ENCODE data around the gene DLG5. TPM values are rescaled to one million over a fixed set of nuclear protein-coding genes. Genes with fewer than 3 reads are reported as not detected.

Gene DLG5, protein sequence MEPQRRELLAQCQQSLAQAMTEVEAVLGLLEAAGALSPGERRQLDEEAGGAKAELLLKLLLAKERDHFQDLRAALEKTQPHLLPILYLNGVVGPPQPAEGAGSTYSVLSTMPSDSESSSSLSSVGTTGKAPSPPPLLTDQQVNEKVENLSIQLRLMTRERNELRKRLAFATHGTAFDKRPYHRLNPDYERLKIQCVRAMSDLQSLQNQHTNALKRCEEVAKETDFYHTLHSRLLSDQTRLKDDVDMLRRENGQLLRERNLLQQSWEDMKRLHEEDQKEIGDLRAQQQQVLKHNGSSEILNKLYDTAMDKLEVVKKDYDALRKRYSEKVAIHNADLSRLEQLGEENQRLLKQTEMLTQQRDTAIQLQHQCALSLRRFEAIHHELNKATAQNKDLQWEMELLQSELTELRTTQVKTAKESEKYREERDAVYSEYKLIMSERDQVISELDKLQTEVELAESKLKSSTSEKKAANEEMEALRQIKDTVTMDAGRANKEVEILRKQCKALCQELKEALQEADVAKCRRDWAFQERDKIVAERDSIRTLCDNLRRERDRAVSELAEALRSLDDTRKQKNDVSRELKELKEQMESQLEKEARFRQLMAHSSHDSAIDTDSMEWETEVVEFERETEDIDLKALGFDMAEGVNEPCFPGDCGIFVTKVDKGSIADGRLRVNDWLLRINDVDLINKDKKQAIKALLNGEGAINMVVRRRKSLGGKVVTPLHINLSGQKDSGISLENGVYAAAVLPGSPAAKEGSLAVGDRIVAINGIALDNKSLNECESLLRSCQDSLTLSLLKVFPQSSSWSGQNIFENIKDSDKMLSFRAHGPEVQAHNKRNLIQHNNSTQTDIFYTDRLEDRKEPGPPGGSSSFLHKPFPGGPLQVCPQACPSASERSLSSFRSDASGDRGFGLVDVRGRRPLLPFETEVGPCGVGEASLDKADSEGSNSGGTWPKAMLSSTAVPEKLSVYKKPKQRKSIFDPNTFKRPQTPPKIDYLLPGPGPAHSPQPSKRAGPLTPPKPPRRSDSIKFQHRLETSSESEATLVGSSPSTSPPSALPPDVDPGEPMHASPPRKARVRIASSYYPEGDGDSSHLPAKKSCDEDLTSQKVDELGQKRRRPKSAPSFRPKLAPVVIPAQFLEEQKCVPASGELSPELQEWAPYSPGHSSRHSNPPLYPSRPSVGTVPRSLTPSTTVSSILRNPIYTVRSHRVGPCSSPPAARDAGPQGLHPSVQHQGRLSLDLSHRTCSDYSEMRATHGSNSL (N-terminal part only)
- 10 to 100 TPM; 38.2 to 42.0 (median 40.2) TPM for polyA plus RNA-seq (ENCODE audit: insufficient read length in 4 of 4)

DNA sequence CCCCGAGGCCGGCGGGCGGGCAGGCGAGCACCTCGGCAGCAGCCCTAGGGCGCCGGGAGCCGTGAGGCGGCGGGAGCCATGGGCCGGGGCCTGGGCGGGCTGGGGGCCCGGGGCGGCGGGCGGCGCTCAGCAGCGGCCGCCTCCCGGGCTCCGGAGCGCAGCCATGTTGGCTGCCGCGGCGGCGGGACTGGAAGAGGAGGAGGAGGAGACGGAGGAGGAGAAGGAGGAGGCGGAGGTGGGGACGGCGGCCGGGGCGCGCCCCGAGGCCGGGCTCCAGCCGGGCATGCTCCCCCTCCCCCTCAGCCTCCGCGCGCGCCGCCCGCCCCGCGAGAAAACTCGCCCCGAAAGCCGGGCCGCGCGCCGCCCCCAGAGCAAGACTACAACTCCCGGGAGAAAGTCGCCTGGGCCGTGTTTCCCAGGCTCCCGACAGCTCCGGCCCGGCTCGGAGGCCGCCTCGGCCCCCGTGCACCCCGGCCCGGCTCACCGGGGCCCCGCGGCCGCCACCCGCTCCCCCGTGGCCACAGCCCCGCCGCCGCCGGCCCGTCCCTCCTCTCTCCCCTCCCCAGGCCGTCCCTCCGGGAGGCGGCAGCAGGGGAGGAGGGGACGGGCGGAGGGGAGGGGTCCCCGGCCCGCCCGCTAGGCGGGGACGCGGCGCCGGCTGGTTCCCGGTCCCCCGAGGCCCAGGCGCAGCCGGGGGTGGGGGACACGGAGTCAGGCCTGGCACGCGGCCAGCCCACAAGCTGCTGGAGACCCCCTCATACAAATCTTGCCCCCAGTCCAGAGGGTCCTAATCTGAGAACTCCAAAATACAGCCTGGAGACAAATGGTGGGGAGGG, at the start of gene DLG5:
TSS of gene DLG5 (minus strand) at position 190 of the 836 bp plus-strand sequence. CDS start 235 bp downstream, outside the sequence.
- no peak for DNase-seq (ENCODE audit: low read depth in 4 of 4, low spot score in 3 of 4)

- DNase-seq (ENCODE audit: low read depth in 4 of 4, low spot score in 3 of 4): no peak
Measured at GRCh38 chr10:77975086-77975666, 48.6 kb upstream of the DLG5 start.

- no peak for DNase-seq (ENCODE audit: low read depth in 4 of 4, low spot score in 3 of 4)
Measured at GRCh38 chr10:77974396-77975074, 48.0 kb upstream of the DLG5 start.

GRCh38 chr10:77973276-77973675, 46.7 kb upstream of the DLG5 start:
- no peak for DNase-seq (ENCODE audit: low read depth in 4 of 4, low spot score in 3 of 4)

GRCh38 chr10:77972148-77972547, 45.6 kb upstream of the DLG5 start:
- no peak for DNase-seq (ENCODE audit: low read depth in 4 of 4, low spot score in 3 of 4)

DNA sequence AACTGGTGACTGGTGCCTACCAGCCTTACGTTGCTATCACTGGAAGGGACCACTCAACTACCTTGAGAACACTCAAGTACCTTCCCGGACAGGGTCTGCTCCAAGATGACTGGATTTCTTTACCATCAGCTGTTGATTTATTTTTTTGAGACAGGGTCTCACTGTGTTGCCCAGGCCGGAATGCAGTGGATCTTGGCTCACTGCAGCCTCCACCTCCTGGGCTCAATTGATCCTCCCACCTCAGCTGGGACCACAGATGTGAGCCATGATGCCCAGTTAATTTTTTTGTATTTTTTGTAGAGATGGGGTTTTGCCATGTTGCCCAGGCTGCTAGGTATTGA, 45.2 kb upstream of the DLG5 start:
- DNase-seq (ENCODE audit: low read depth in 4 of 4, low spot score in 3 of 4): no peak

- DNase-seq (ENCODE audit: low read depth in 4 of 4, low spot score in 3 of 4): peak; percentile 18 to 74 (median 50)
Measured at GRCh38 chr10:77970869-77971803, 44.6 kb upstream of the DLG5 start.

- no peak for DNase-seq (ENCODE audit: low read depth in 4 of 4, low spot score in 3 of 4)
Measured at GRCh38 chr10:77969114-77969513, 42.6 kb upstream of the DLG5 start.

DNA sequence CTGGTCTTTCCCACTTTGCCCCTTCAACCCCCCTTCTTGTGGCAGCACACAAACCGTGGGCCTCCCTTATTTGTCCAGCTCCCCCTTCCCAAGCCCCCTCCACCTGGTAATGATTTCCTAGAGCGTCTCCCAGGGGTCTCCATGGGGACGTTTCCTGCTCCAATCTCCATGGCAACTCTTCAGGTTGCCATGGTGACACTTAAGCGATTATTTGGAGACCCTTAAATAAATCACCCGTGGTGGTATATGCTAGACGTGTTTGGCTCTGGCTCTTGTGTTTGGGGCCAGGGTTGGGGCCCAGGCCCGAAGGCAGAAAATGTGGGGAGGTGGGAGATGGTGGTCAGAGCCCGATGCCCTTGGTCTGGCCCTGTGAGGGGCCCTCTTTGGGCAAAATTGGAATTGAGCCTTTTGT, 41.1 kb upstream of the DLG5 start:
- DNase-seq (ENCODE audit: low read depth in 4 of 4, low spot score in 3 of 4): peak; percentile 48 to 71 (median 66)

DNA sequence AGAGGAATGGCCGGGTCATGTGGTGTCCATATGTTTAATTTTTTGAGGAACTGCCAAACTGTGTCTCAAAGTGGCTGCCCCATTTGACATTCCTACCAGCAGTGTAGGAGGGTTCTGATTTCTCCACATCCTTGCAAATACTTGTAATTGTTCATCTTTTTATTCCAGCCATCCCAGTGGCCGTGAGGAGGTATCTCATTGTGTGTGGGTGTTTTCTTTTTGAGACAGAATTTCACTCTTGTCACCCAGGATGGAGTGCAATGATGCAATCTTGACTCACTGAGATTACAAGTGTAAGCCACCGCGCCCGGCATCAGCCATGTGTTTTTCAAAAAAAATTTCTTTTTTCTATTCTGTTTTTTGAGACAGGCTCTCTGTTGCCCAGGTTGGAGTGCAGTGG, 38.7 kb upstream of the DLG5 start:
- no peak for DNase-seq (ENCODE audit: low read depth in 4 of 4, low spot score in 3 of 4)

DNA sequence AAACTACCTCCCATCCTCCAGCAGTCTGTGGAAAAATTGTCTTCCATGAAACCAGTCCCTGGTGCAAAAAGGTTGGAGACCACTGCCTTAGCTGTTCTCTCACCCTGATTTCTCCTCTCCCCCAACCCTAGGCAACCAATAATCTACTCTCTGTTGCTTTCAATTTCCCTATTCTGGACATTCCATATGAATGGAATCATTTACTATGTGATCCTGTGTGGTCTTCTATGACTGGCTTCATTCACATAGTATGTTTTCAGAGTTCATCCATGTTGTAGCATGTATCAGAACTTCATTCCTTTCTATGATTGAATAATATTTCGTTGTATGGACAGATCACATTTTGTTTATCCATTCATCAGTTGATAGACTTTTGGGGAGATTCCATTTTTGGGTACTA, 38.3 kb upstream of the DLG5 start:
- DNase-seq (ENCODE audit: low read depth in 4 of 4, low spot score in 3 of 4): no peak

- no peak for DNase-seq (ENCODE audit: low read depth in 4 of 4, low spot score in 3 of 4)
Measured at GRCh38 chr10:77963901-77964300, 37.3 kb upstream of the DLG5 start.

GRCh38 chr10:77962350-77963146, 36.0 kb upstream of the DLG5 start:
- no peak for DNase-seq (ENCODE audit: low read depth in 4 of 4, low spot score in 3 of 4)

DNA sequence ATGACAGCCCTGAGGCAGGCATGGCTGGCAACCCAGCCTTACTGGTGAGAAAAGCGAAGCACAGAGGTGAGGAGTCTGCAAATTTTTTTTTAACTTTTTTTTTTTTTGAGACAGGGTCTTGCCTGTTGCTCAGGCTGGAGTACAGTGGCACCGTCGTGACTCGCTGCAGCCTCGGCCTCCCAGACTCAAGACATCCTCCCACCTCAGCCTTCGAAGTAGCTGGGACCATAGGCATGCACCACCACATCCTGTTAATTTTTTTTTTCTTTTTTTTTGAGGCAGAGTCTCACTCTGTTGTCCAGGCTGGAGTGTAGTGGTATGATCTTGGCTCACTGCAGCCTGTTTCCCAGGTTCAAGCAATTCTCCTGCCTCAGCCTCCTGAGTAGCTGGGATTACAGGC, 35.1 kb upstream of the DLG5 start:
- no peak for DNase-seq (ENCODE audit: low read depth in 4 of 4, low spot score in 3 of 4)

GRCh38 chr10:77960829-77961329, 34.3 kb upstream of the DLG5 start:
- DNase-seq (ENCODE audit: low read depth in 4 of 4, low spot score in 3 of 4): no peak

GRCh38 chr10:77959887-77960455, 33.4 kb upstream of the DLG5 start:
- DNase-seq (ENCODE audit: low read depth in 4 of 4, low spot score in 3 of 4): no peak

DNA sequence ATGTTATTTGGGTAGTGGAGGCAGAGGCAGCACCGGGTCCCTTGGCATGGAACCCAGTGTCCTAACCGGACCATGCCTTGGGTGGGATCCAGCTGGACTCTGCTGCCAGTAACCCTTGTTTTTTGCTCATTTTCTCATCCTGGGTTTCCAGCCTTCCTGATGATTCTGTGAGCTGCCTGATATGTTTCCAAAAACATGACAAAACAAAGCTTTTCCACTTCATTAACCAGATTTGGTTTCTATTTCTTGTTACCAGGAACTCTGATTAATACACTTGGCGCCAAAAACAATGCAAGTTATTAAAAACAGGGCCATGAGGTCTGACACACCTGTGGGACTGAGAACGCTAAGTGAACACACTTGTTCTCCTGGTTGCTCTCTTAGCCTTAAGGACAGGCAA, 32.8 kb upstream of the DLG5 start:
- no peak for DNase-seq (ENCODE audit: low read depth in 4 of 4, low spot score in 3 of 4)

Measured in right renal pelvis (tissue), 4 donors.